ENCODE measurements around the gene SLC25A22. TPM values are rescaled to one million over a fixed set of nuclear protein-coding genes. Genes with fewer than 3 reads are reported as not detected.

SLC25A22 gene
- polyA plus RNA-seq, 1 of the 3 experiments (the other 2 are of a cell fraction): 50.9 TPM

DNA sequence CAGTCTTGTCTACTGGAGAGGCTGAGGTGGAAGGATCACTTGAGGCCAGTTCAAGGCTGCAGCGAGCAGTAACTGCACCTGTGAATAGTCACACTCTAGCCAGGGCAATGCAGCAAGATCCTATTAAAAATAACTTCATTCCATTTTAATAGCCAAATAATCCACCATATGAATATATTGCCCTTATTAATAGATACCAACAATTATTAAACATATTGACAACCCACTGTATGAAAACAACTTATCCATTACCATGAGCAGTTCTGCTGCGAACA, 31.2 kb downstream of the SLC25A22 start (continued):
- TF ChIP-seq, protein P1, sequence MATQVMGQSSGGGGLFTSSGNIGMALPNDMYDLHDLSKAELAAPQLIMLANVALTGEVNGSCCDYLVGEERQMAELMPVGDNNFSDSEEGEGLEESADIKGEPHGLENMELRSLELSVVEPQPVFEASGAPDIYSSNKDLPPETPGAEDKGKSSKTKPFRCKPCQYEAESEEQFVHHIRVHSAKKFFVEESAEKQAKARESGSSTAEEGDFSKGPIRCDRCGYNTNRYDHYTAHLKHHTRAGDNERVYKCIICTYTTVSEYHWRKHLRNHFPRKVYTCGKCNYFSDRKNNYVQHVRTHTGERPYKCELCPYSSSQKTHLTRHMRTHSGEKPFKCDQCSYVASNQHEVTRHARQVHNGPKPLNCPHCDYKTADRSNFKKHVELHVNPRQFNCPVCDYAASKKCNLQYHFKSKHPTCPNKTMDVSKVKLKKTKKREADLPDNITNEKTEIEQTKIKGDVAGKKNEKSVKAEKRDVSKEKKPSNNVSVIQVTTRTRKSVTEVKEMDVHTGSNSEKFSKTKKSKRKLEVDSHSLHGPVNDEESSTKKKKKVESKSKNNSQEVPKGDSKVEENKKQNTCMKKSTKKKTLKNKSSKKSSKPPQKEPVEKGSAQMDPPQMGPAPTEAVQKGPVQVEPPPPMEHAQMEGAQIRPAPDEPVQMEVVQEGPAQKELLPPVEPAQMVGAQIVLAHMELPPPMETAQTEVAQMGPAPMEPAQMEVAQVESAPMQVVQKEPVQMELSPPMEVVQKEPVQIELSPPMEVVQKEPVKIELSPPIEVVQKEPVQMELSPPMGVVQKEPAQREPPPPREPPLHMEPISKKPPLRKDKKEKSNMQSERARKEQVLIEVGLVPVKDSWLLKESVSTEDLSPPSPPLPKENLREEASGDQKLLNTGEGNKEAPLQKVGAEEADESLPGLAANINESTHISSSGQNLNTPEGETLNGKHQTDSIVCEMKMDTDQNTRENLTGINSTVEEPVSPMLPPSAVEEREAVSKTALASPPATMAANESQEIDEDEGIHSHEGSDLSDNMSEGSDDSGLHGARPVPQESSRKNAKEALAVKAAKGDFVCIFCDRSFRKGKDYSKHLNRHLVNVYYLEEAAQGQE (IDR thresholded peaks at IDR 0.05; ENCODE audit: low read depth, low read length): no peak
- TF ChIP-seq RCOR1 (IDR thresholded peaks at IDR 0.05; ENCODE audit: low read length): no peak
- TF ChIP-seq SMC3 (IDR thresholded peaks at IDR 0.05; ENCODE audit: low read depth, low read length): no peak
- TF ChIP-seq EZH2phosphoT487 (IDR thresholded peaks at IDR 0.05; ENCODE audit: borderline replicate concordance, low read depth): no peak
- TF ChIP-seq ELF1 (IDR thresholded peaks at IDR 0.05): no peak
- no peak for TF ChIP-seq GABPA (IDR thresholded peaks at IDR 0.05; ENCODE audit: low read depth)

DNA sequence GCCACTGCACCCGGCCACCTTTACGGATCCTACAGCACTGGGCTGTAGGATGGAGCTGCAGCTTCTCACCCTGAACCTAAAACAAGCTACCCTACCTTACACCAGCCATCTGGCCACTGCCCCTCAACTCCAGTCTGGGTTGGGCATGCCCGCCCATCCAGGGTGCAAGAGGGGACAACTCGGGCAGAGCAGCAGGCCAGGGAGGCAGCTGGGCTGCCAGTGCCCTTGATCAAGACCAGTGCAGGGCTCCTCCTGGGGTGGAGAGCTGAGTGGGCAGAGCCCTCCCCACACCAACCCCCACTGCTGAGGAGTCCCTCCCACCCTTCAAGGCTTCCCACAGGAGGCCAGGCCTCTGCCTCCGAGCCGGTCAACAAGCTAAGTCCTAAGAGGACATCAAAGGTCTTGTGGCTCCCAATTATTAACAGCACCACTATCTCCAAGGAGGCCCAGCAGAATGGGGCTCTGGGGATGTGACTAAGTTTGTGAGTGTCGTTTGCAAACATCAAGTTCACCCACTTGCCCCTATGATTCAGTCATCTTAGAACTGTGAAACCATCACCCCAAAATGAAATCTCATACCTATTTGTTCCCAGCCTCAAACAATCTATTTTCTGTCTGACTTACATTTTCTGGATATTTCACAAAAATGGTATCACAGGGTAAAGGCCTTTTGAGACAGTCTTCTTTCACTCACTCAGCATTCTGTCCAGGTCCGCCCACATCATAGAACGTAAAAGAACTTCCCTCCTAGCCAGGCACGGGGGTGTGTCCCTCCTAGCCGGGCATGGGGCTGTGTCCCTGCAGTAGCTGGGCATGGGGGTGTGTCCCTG, 31.8 kb downstream of the SLC25A22 start:
- peaks cover 13 to 51% of the 10 kb centered on the region in 2 experiments for H3K36me3 ChIP-seq (replicated peaks in 1 of 2; ENCODE audit: control insufficient read depth in 1 of 2, insufficient read depth in 2 of 2, low read length in 1 of 2)
- peaks cover 9% of the 10 kb centered on the region for H4K20me1 ChIP-seq (ENCODE audit: insufficient read depth)
- H3K4me3 ChIP-seq (ENCODE audit: low read depth in 2 of 2, low read length in 1 of 2): no peak overlapping the region

More for the DNA sequence above, 31.8 kb downstream of the SLC25A22 start:
- Histone ChIP-seq H3K27me3 (ENCODE audit: insufficient read depth) (no peaks in the 10 kb centered on the region), H3K4me1 (ENCODE audit: control insufficient read depth in 1 of 2, insufficient read depth in 2 of 2, low read depth in 1 of 2, low read length in 1 of 2) (peaks cover 5 to 9% of the 10 kb centered on the region in 2 experiments; a peak in 2 of 4 replicates), H3K27ac (ENCODE audit: low read depth in 2 of 2, low read length in 1 of 2) (no peak overlapping the region), H3K9me2 (no peaks in the 10 kb centered on the region), H2AFZ (ENCODE audit: low read depth) (no peak overlapping the region), H3K4me2 (no peak overlapping the region), H3K9ac (no peak overlapping the region), H3K9me3 (no peaks in the 10 kb centered on the region), H3K79me2 (ENCODE audit: insufficient read depth) (peaks cover 10% of the 10 kb centered on the region), H3F3A (replicated peaks; ENCODE audit: insufficient read depth) (peaks cover 24% of the 10 kb centered on the region)
- TF ChIP-seq, protein P2, sequence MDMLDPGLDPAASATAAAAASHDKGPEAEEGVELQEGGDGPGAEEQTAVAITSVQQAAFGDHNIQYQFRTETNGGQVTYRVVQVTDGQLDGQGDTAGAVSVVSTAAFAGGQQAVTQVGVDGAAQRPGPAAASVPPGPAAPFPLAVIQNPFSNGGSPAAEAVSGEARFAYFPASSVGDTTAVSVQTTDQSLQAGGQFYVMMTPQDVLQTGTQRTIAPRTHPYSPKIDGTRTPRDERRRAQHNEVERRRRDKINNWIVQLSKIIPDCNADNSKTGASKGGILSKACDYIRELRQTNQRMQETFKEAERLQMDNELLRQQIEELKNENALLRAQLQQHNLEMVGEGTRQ (IDR thresholded peaks at IDR 0.05; ENCODE audit: borderline replicate concordance, low read depth, low read length): no peak
- TF ChIP-seq JUND (IDR thresholded peaks at IDR 0.05) (no peak), POLR2AphosphoS5 (IDR thresholded peaks at IDR 0.05; ENCODE audit: low read depth, low read length) (no peak), YY1 (IDR thresholded peaks at IDR 0.05; ENCODE audit: low read depth) (no peak), FOXJ3 (CRISPR knock-in tag; IDR thresholded peaks at IDR 0.05) (no peak), PBX3 (IDR thresholded peaks at IDR 0.05) (no peak), CTCF (IDR thresholded peaks at IDR 0.05) (no peak), FOXM1 (IDR thresholded peaks at IDR 0.05; ENCODE audit: low read depth) (no peak), TCF12 (IDR thresholded peaks at IDR 0.05) (no peak), RXRA (IDR thresholded peaks at IDR 0.05; ENCODE audit: borderline replicate concordance, low read depth) (no peak), EZH2phosphoT487 (IDR thresholded peaks at IDR 0.05; ENCODE audit: borderline replicate concordance, low read depth) (no peak), TAF1 (IDR thresholded peaks at IDR 0.05; ENCODE audit: borderline replicate concordance, low read depth, low read length) (no peak), FOSL2 (IDR thresholded peaks at IDR 0.05; ENCODE audit: borderline replicate concordance, low read depth) (no peak)
- TF ChIP-seq, protein P3, sequence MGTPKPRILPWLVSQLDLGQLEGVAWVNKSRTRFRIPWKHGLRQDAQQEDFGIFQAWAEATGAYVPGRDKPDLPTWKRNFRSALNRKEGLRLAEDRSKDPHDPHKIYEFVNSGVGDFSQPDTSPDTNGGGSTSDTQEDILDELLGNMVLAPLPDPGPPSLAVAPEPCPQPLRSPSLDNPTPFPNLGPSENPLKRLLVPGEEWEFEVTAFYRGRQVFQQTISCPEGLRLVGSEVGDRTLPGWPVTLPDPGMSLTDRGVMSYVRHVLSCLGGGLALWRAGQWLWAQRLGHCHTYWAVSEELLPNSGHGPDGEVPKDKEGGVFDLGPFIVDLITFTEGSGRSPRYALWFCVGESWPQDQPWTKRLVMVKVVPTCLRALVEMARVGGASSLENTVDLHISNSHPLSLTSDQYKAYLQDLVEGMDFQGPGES (IDR thresholded peaks at IDR 0.05; ENCODE audit: low read depth, low read length): no peak
- TF ChIP-seq, protein P4, sequence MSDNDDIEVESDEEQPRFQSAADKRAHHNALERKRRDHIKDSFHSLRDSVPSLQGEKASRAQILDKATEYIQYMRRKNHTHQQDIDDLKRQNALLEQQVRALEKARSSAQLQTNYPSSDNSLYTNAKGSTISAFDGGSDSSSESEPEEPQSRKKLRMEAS (IDR thresholded peaks at IDR 0.05; ENCODE audit: low read depth): no peak
- WGBS (ENCODE audit: low lambda C conversion rate): 95% methylated on average over 7 of the region's 11 CpGs
- DNase-seq: peak; percentile 23
- CTCF ChIA-PET: interaction anchor here (0.7 to 6.3 kb wide), 9 partner anchors 10 to 39 kb away, joined by 3 to 31 read pairs (median 4); partner anchors contain the start of gene GATD1
- POLR2A ChIA-PET: no interaction called here
